ENCODE measurements around the gene RARG. TPM values are rescaled to one million over a fixed set of nuclear protein-coding genes. Genes with fewer than 3 reads are reported as not detected.
A peak's percentile ranks its signal among the peaks of the same experiment; 100 is the strongest.

The RARG gene
- polyA plus RNA-seq: 26.4 to 31.5 TPM (median 30.9 TPM) in 3 replicates
- 43.6 TPM for polyA plus RNA-seq (2011; ENCODE audit: low read depth)
- polyA plus RNA-seq (2011; cell fraction: cytosol; rRNA removed): 26.0 and 36.6 TPM in 2 replicates
- 31.8 and 38.9 TPM in 2 replicates for polyA plus RNA-seq (2011; cell fraction: nucleus; rRNA removed)
- 39.6 and 84.0 TPM in 2 replicates for polyA plus RNA-seq (2012; ENCODE audit: low replicate concordance)
- 48.5 to 64.1 TPM (median 57.6 TPM) in 3 replicates for polyA minus RNA-seq
- polyA minus RNA-seq (2011; cell fraction: cytosol; rRNA and poly(A)+ RNA removed): 42.2 TPM
- polyA minus RNA-seq (2011; cell fraction: nucleus; rRNA and poly(A)+ RNA removed): 24.9 and 25.7 TPM in 2 replicates

DNA sequence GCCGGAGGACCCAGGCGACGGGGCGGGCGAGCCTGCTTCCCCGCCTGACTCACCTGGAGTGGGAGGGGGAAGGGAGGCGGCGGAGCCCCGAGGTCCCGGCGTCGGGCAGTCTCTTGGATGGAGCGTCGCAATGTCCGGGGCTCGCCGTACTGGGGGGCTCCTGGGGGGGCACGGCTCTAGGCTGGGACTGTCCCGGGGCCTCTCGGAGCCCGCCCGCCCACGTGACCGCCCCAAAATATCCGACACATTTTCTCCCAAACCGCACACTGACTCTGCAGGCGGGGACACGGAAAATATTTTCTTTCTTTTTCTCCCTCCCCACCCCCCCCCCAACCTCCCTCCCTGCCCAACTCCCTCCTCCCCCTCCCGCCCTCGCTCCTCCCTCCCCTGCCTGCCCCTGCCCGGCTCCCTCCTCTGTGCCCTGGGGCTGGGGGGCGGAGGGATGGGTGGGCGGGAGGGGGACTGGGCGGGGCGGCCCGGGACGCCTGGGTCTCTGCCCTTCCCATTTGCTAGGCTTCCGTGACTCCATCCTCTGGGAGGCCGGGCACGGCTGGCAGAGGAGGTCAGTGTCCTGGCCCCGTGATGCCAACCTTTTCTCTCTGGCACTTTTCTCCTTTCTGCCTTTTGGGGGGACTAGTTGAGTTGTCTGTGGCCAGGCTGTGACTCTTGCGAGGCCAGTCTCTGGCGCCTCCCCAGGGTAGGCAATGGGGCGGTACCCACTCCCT, at the start of gene RARG:
Gene RARG (minus strand): TSS at position 289 of the 725 bp plus-strand sequence. CDS start 4,664 bp downstream, outside the sequence.
- DNase-seq (ENCODE audit: low read depth, low spot score) (no peak), FAIRE-seq (no peak)
- dilution Hi-C loops (cut with MboI; ENCODE audit: extremely low pct_ligation_motif_present, low sequenced_read_pairs): no loop called here
- Histone ChIP-seq H3K4me3 (ENCODE audit: control insufficient read depth in 2 of 3, extremely low read depth in 1 of 3, insufficient read depth in 2 of 3, low read depth in 1 of 3, low read length in 3 of 3) (peak within 1 kb of the TSS; percentile 38 to 83 (median 56)), H4K20me1 (ENCODE audit: control insufficient read depth, extremely low read depth, insufficient read depth, low read length) (no peaks in the 10 kb centered on the region), H3K4me1 (ENCODE audit: control insufficient read depth, extremely low read depth, insufficient read depth, low read length) (peaks cover 52% of the 10 kb centered on the region), H3K27ac (ENCODE audit: control insufficient read depth, insufficient read depth, low read length) (peak within 1 kb of the TSS; percentile 61), H3K79me2 (ENCODE audit: control insufficient read depth, insufficient read depth, low read length) (peaks cover 6% of the 10 kb centered on the region), H3K27me3 (ENCODE audit: control insufficient read depth, extremely low read depth, insufficient read depth, low read length) (no peaks in the 10 kb centered on the region), H2AFZ (ENCODE audit: control insufficient read depth, low read length) (peak within 1 kb of the TSS; percentile 41), H3K9me1 (ENCODE audit: control insufficient read depth, extremely low read depth, insufficient read depth, low read length) (no peaks in the 10 kb centered on the region), H3K9ac (ENCODE audit: control insufficient read depth, extremely low read depth, insufficient read depth, low read length) (peak within 1 kb of the TSS; percentile 81), H3K4me2 (ENCODE audit: control insufficient read depth, extremely low read depth, insufficient read depth, low read depth, low read length) (peak within 1 kb of the TSS; percentile 83), H3K36me3 (ENCODE audit: control insufficient read depth in 2 of 2, extremely low read depth in 1 of 2, insufficient read depth in 2 of 2, low read length in 2 of 2) (peaks cover under 1 to 1% of the 10 kb centered on the region in 2 experiments), H3K9me3 (ENCODE audit: control insufficient read depth, low read depth, low read length) (no peaks in the 10 kb centered on the region)
- TF ChIP-seq, protein P1, sequence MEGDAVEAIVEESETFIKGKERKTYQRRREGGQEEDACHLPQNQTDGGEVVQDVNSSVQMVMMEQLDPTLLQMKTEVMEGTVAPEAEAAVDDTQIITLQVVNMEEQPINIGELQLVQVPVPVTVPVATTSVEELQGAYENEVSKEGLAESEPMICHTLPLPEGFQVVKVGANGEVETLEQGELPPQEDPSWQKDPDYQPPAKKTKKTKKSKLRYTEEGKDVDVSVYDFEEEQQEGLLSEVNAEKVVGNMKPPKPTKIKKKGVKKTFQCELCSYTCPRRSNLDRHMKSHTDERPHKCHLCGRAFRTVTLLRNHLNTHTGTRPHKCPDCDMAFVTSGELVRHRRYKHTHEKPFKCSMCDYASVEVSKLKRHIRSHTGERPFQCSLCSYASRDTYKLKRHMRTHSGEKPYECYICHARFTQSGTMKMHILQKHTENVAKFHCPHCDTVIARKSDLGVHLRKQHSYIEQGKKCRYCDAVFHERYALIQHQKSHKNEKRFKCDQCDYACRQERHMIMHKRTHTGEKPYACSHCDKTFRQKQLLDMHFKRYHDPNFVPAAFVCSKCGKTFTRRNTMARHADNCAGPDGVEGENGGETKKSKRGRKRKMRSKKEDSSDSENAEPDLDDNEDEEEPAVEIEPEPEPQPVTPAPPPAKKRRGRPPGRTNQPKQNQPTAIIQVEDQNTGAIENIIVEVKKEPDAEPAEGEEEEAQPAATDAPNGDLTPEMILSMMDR (optimal IDR thresholded peaks at IDR 0.05 in 1 of 3, IDR thresholded peaks at IDR 0.05 in 1 of 3, conservative IDR thresholded peaks at IDR 0.05 in 1 of 3; ENCODE audit: extremely low read depth in 1 of 3, insufficient read depth in 2 of 3, low read length in 3 of 3): no peak
- TF ChIP-seq EZH2 (IDR thresholded peaks at IDR 0.05; ENCODE audit: low read length): no peak

DNA sequence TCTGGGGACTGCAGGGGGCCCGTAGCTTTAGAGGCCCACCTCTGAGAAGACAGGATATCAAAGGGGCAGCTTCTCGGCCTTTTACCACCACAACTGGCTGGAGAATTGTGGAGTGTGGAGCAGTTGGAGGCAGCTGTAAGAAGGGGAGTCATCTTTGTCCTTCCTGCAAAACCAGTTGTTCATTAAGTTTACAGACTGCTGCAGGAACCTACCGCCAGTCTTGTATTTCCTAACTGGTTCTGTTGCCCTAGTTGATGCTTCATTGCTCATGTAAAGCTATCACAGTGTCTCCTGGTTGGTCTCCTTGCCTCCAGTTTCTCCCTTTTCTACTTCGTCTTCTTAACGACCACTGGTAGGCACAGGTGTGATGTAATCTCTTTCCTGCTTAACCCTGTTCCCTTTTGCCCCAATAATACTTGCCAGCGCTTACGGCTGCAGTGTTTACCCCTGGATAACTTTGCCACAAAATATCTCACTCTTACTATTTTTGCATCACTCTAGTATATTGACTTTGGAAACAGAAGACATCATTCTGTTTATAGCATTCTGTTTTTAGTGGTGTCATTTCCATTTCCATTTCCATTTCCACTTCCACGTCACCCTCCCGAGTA, 48.0 kb upstream of the RARG start:
- TF ChIP-seq, protein P1 (optimal IDR thresholded peaks at IDR 0.05 in 1 of 3, IDR thresholded peaks at IDR 0.05 in 1 of 3, conservative IDR thresholded peaks at IDR 0.05 in 1 of 3; ENCODE audit: extremely low read depth in 1 of 3, insufficient read depth in 2 of 3, low read length in 3 of 3): no peak
- TF ChIP-seq EZH2 (IDR thresholded peaks at IDR 0.05; ENCODE audit: low read length): no peak
- no peak for DNase-seq (ENCODE audit: low read depth, low spot score)
- H3K4me3 ChIP-seq (ENCODE audit: control insufficient read depth in 2 of 3, extremely low read depth in 1 of 3, insufficient read depth in 2 of 3, low read depth in 1 of 3, low read length in 3 of 3): no peak overlapping the region
- H3K36me3 ChIP-seq (ENCODE audit: control insufficient read depth in 2 of 2, extremely low read depth in 1 of 2, insufficient read depth in 2 of 2, low read length in 2 of 2): peaks cover 0 to 45% of the 10 kb centered on the region in 2 experiments
- H3K4me1 ChIP-seq (ENCODE audit: control insufficient read depth, extremely low read depth, insufficient read depth, low read length): no peaks in the 10 kb centered on the region
- FAIRE-seq: no peak
- no peak overlapping the region for H2AFZ ChIP-seq (ENCODE audit: control insufficient read depth, low read length)
- dilution Hi-C loops (cut with MboI; ENCODE audit: extremely low pct_ligation_motif_present, low sequenced_read_pairs): no loop called here
- H3K27ac ChIP-seq (ENCODE audit: control insufficient read depth, insufficient read depth, low read length): no peak overlapping the region
- no peaks in the 10 kb centered on the region for H3K9me3 ChIP-seq (ENCODE audit: control insufficient read depth, low read depth, low read length)
- no peaks in the 10 kb centered on the region for H4K20me1 ChIP-seq (ENCODE audit: control insufficient read depth, extremely low read depth, insufficient read depth, low read length)
- H3K9ac ChIP-seq (ENCODE audit: control insufficient read depth, extremely low read depth, insufficient read depth, low read length): no peak overlapping the region
- no peak overlapping the region for H3K4me2 ChIP-seq (ENCODE audit: control insufficient read depth, extremely low read depth, insufficient read depth, low read depth, low read length)
- no peaks in the 10 kb centered on the region for H3K27me3 ChIP-seq (ENCODE audit: control insufficient read depth, extremely low read depth, insufficient read depth, low read length)
- no peaks in the 10 kb centered on the region for H3K79me2 ChIP-seq (ENCODE audit: control insufficient read depth, insufficient read depth, low read length)
- H3K9me1 ChIP-seq (ENCODE audit: control insufficient read depth, extremely low read depth, insufficient read depth, low read length): no peaks in the 10 kb centered on the region
